HL-60/S4 treated with phorbol 12-myristate 13-acetate at 8.2 ng/mL for 4 days and 3 days (cell line): ENCODE measurements around the gene PNPLA3.

Experiments used
- in situ Hi-C: fragments of 300-500 bp; cut with MboI; formaldehyde crosslinking; loops from 2 replicates; pipeline ENCODE4 v1.15.0; 2022; ENCODE audit warnings: low sequenced_read_pairs

PNPLA3 gene

GRCh38 chr22:43957871-43958270 is 34.3 kb downstream of the PNPLA3 start:
- in situ Hi-C loops, result no loop called here

GRCh38 chr22:43964314-43964857 is 40.8 kb downstream of the PNPLA3 start:
- in situ Hi-C loops, result no loop called here

GRCh38 chr22:43967069-43967468 is 43.5 kb downstream of the PNPLA3 start:
- in situ Hi-C loops, result no loop called here

GRCh38 chr22:43968614-43969013 is 45.0 kb downstream of the PNPLA3 start:
- in situ Hi-C loops, result no loop called here

- in situ Hi-C loops, result no loop called here
Measured at GRCh38 chr22:43969021-43969878, 45.6 kb downstream of the PNPLA3 start.

- in situ Hi-C loops, result no loop called here
Measured at GRCh38 chr22:43969989-43970755, 46.6 kb downstream of the PNPLA3 start.

GRCh38 chr22:43971112-43971511 is 47.5 kb downstream of the PNPLA3 start:
- in situ Hi-C loops, result no loop called here

- in situ Hi-C loops, result no loop called here
Measured at GRCh38 chr22:43972931-43973462, 49.4 kb downstream of the PNPLA3 start.

GRCh38 chr22:43974028-43974545 is 50.5 kb downstream of the PNPLA3 start:
- in situ Hi-C loops, result no loop called here

GRCh38 chr22:43975041-43975440 is 51.4 kb downstream of the PNPLA3 start:
- in situ Hi-C loops, result loop anchor here (25.0 kb wide), 1 partner anchor 662 kb away; no protein-coding TSS in a partner anchor

- in situ Hi-C loops, result loop anchor here (25.0 kb wide), 1 partner anchor 660 kb away; no protein-coding TSS in a partner anchor
Measured at GRCh38 chr22:43976861-43977795, 53.5 kb downstream of the PNPLA3 start.

- in situ Hi-C loops, result loop anchor here (25.0 kb wide), 1 partner anchor 659 kb away; no protein-coding TSS in a partner anchor
Measured at GRCh38 chr22:43978558-43978957, 55.0 kb downstream of the PNPLA3 start.

GRCh38 chr22:43980579-43980978 is 57.0 kb downstream of the PNPLA3 start:
- in situ Hi-C loops, result loop anchor here (25.0 kb wide), 1 partner anchor 657 kb away; no protein-coding TSS in a partner anchor

GRCh38 chr22:43980996-43981395 is 57.4 kb downstream of the PNPLA3 start:
- in situ Hi-C loops, result loop anchor here (25.0 kb wide), 1 partner anchor 656 kb away; no protein-coding TSS in a partner anchor

GRCh38 chr22:43983808-43984207 is 60.2 kb downstream of the PNPLA3 start:
- in situ Hi-C loops, result loop anchor here (25.0 kb wide), 1 partner anchor 653 kb away; no protein-coding TSS in a partner anchor

- in situ Hi-C loops, result loop anchor here (25.0 kb wide), 1 partner anchor 652 kb away; no protein-coding TSS in a partner anchor
Measured at GRCh38 chr22:43985532-43985931, 61.9 kb downstream of the PNPLA3 start.

GRCh38 chr22:43988116-43988820 is 64.7 kb downstream of the PNPLA3 start:
- in situ Hi-C loops, result loop anchor here (25.0 kb wide), 1 partner anchor 649 kb away; no protein-coding TSS in a partner anchor

- in situ Hi-C loops, result loop anchor here (25.0 kb wide), 1 partner anchor 648 kb away; no protein-coding TSS in a partner anchor
Measured at GRCh38 chr22:43988960-43989359, 65.4 kb downstream of the PNPLA3 start.

- in situ Hi-C loops, result loop anchor here (25.0 kb wide), 1 partner anchor 647 kb away; no protein-coding TSS in a partner anchor
Measured at GRCh38 chr22:43990044-43990443, 66.4 kb downstream of the PNPLA3 start.
